GM21717 (cell line): ENCODE measurements around the gene LRIT1.

ENCODE experiments used
- ATAC-seq: cut with Tn5 transposase; IDR thresholded peaks from one replicate; pipeline ENCODE4 v1.9.1; 2021; ENCODE audit warnings: mild to moderate bottlenecking, moderate library complexity; ENCODE audit not compliant: unreplicated experiment

Gene LRIT1

DNA sequence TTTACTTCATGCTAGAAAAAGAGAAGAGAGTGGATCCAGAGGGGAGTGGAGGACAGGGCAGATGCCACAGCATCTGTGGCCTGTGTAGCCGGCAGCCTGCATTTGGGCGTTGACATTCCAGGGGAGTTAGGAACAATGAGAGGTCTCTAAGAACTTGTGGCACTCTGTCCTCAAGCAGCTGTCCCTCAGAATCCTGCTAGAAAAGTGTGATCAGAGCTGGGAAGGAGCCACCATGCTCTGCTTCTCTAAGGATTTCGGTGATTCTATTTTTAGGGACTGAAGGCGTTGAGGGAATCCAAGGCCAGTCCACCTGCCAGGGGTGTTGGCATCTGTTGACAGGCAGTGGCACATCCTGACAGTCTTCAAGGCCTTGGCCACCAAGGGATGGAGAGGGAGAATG, 23.6 kb downstream of the LRIT1 start:
- ATAC-seq: no peak

GRCh38 chr10:84216834-84217233, 24.5 kb downstream of the LRIT1 start:
- no peak for ATAC-seq

GRCh38 chr10:84214612-84215235, 26.6 kb downstream of the LRIT1 start:
- ATAC-seq: peak; percentile 81

DNA sequence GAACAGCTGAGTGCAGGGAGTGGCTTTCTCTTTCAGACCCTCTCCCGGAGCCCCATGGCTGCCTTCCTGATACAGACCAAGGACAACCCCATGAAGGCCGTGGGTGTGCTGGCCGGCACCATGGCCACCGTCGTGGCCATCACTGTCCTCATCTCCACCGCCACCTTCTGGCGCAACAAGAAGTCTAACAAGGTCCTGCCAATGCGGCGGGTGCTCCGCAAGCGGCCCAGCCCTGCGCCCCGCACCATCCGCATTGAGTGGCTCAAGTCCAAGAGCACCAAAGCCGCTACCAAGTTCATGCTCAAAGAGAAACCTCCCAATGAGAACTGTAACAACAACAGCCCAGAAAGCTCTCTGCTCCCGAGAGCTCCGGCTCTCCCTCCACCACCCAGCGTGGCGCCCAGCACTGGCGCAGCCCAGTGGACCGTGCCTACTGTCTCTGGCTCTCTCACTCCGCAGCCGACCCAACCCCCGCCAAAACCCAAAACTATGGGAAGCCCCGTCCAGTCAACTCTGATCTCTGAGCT, 27.2 kb downstream of the LRIT1 start:
- ATAC-seq: no peak

DNA sequence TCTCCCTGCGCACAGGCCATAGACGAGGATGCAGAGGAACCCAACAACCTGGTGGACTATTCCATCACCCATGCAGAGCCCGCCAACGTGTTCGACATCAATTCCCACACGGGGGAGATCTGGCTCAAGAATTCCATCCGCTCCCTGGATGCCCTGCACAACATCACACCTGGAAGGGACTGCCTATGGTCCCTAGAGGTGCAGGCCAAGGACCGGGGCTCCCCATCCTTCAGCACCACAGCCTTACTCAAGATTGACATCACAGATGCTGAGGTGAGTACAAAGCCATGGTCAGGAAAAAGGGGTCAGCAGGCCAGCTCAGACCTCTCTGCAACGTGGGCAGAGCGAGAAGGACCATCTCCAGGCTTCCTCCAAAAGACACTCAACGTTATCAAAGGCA, 28.3 kb downstream of the LRIT1 start:
- ATAC-seq: no peak

DNA sequence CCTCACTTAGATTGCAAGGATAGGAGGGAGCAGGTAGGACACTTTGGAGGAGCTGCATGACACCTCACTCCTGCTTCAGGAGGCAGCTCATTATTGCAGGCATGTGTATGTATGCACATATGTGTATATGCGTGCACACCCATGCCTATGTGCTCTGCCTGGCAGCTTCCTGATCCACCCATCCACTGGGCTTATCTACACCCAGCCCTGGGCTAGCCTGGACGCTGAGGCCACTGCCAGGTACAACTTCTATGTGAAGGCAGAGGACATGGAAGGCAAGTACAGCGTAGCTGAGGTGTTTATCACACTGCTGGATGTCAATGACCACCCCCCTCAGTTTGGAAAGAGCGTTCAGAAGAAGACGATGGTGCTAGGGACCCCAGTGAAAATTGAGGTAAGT, 29.3 kb downstream of the LRIT1 start:
- no peak for ATAC-seq

DNA sequence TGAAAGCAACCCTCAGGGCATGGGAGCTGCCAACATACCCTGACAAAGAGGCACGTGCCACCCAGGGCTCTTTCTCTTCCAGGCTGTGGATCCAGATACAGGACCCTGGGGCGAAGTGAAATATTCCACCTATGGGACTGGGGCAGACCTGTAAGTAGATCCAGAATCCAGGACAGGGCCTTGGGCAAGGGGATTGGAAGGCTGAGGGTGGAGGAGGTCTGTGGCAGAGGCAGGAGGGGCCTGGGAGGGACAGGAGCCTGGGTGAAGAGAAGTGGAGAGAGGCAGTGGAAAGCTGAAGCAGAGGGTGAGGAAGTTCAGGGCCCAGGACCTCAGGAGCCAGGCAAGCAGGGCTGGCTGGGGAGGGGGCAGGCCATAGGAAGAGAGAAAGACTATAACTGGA, 29.8 kb downstream of the LRIT1 start:
- no peak for ATAC-seq

DNA sequence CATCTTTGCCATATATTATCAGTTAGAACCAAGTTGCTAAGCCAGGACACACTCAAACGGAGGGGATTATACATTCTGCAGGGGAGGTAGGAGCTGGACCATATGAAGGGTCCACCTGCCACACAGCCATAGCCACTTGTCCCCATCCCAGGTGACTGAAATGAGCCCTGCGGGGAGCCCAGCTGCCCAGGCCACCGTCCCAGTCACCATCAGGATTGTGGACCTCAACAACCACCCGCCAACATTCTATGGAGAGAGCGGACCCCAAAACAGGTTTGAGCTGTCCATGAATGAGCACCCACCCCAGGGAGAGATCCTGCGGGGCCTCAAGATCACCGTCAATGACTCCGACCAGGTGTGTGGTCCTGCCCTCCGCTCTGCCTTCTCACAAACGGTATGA, 33.3 kb downstream of the LRIT1 start:
- ATAC-seq: no peak

DNA sequence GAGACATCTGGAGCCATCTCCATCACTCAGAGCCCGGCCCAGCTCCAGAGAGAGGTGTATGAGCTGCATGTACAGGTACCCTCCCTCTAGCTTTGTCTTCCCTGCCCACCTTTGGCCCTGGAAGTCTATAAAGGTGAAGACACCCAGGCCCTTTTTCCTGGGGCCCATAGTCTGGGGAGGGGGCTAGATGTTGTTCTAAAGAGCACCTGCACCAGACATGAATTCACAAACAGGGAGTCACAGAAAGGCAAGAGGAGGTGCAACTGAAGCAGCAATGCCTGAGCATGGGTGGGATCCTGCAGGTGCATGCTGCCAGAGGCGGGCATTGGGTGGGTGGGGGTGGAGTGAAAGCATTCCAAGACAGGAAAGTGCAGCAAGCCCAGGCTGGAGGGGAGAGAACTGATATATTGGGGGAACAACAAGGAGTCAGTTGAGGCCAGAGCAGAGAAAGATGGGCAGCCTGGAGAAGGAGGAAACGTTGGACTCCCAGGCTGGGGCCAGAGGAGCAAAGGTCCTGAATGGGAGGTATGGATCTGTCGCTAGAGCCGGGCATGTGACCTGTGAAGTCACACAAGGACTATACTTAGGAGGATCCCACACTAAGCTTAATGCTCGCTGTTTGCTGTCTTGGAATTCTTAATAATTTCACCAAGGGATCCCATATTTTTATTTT, 35.4 kb downstream of the LRIT1 start:
- no peak for ATAC-seq

DNA sequence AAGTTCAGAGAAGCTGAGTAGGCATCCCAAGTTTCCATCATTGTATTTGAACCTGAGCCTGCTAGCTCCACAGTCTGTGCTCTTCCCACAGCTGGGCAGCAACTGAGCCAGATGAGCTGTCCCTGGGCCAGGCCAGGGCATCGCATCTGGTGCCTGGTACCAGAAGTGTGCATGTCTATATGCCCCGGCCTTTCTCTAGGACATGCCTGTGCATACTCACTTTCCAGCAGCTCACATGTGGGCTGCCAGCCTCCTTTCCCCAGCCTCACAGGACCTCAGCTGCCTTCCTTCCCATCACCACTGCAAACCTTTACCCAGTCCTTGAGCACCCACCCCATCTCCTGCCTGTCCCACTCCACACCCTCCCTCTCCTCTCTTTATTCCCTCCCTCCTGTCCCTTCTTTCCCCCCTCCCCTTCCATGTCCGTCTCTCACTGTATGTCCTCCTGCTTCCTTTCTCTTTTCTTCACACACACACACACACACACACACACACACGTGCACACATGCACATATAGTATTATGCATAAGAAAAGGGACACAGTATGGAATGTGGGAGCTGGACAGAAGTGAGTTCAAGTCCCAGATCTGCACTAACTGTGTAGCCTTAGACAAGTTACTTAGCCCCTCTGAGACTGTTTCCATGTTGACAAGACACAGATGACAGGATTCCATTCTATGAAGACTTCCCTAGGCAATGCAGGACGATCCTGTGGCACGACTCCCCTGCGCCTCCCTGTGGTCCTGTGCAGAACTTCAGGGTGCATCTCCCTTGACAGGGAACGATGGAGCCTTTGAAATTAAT, 36.1 kb downstream of the LRIT1 start:
- peak; percentile 87 for ATAC-seq

GRCh38 chr10:84204610-84205009, 36.7 kb downstream of the LRIT1 start:
- no peak for ATAC-seq

- no peak for ATAC-seq
These were observed 37.2 kb downstream of the LRIT1 start for GRCh38 chr10:84204122-84204521.

- ATAC-seq: no peak
These were observed 39.0 kb downstream of the LRIT1 start for GRCh38 chr10:84202349-84202748.

DNA sequence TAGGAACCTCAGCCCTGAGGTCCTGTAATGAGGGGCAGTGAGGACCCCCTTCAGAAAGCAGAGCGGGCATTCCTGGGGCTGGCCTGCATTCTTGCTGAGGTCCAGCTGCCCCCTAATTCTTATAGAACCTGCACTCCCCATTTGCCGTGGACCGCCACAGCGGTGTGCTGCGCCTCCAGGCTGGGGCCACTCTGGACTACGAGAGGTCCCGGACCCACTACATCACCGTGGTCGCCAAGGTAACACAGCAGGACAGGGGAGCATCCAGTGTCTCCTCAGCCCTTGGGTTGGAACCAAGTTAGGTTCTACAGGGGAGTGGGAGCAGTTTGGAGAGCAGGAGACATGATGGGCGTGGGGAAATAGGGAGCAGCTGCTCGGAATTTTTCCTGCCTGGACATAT, 39.7 kb downstream of the LRIT1 start:
- ATAC-seq: no peak

DNA sequence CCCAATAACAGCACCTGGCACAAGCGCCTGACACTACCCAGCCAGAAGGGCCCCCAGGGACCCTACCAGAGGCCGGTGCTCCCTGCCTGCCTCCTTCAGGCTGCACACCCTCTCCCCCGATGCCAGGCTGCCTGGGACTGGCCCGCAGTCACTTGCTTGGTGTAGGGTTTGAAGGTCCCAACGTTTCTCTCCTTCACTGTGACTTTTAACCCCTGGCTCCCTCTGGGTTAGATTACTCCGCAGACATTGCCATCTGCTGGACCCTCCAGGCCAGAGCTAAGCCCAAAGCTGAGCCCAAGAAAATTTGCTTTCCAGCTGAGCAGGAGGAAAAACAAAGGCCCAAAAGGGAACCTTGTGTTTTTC, 40.1 kb downstream of the LRIT1 start:
- ATAC-seq: no peak

DNA sequence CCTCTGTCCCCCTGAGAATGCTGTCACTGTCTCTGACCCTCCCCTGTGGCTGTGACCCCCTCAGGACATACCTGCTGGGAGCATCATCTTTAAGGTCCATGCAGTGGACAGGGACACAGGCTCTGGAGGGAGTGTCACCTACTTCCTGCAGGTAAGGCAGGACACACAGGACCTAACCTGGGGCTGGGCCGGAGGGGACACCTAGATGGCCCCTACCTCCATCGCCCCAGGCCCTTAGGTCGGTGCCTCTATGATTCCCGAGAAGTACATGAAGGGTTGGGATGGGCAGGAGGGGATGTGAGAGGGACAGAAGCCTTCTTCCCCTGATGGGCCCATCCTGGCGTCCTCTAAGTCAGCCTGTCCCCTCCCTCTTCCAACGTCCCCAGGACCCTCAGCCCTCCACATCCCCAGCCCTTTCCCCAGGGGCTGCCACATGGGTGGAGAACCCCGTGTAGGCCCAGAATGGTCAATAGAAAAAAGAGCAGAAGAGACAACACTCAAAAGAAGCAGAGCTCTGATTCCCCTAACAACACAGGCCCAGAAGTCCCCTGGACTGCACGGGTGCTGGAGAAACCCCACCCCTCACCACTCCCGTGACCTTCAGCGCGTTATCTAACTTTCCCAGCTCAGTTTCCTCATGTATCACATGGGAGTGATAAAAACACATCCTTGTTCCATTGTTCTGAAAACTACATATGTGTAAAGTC, 40.7 kb downstream of the LRIT1 start:
- no peak for ATAC-seq

GRCh38 chr10:84198206-84198915, 43.0 kb downstream of the LRIT1 start:
- no peak for ATAC-seq

DNA sequence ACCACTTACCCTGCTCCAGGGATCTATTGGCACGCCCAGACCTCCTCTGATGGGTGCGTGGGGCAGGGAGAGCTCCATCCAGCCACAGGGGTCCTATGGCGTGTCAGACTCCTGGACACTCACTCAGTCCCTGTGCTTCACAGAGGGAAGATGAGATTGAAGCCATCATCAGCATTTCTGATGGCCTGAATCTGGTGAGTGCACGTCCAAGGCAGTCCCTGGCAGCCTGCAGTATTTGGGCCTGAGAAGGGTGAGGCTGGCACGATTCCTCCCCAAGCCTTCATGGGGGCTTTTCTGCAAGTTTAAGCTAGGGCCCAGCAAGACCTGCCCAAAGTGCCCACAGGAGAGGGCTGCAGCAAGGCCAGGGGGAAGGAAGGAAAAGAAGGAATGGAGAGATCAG, 43.7 kb downstream of the LRIT1 start:
- no peak for ATAC-seq

DNA sequence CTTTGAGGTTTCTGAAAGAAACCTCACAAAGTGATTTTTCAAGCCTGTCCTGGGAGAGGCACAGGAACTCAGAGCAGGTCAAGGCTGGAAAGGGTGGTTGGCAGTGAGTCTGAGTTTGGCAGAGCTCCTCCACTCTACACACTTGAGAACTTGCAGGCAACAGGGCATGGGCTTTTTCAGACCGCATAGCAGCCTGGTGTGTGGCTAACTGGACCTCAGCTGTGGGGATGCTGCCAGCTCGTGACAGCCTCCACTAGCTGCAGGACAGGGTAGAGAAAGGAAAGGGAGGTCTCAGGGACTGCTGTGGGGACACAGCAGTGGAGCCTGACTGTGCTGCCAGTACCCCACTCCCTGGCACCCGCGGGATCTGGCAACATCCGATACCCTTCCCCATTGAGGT, 44.4 kb downstream of the LRIT1 start:
- no peak for ATAC-seq

DNA sequence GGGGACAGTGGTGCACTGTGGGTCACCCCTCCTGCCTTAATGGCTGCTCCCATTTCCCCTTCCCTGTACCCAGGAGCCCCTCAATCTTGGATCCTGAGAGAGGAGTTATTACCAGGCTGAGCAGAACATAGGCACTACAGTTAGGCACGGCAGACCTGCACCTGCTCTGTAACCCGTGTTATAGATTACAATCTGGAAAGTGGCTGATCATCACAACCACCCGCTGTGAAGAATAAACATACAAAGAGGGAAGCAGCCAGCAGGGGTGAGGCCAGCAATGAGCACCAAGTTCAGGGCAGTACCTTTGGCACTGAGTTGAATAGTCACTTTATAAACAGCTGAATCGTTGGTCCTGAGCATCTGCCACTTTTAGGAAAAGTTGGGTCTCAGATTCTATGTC, 45.3 kb downstream of the LRIT1 start:
- no peak for ATAC-seq
